Neural crest cell (in vitro differentiated cells): Measurements from ENCODE around the gene PDRG1. TPM values are rescaled to one million over a fixed set of nuclear protein-coding genes. Genes with fewer than 3 reads are reported as not detected.
"Not testable (repeated sequence)": the region's sequence is repeated elsewhere in the genome, so short reads cannot be mapped to it uniquely, and the experiment has no call there.

ENCODE experiments used
- DNase-seq: peaks from one replicate; pipeline ENCODE4 v3.0.0; 2021; ENCODE audit warnings: low read depth, mixed read lengths, low spot score
- H3K27ac Mint-ChIP-seq: one replicate; pipeline ENCODE4 v1.8.0; 2021; ENCODE audit warnings: mild to moderate bottlenecking, mixed read lengths; ENCODE audit not compliant: unreplicated experiment
- H3K27me3 Mint-ChIP-seq: 2 replicates; pipeline ENCODE4 v1.8.0; 2021; ENCODE audit warnings: low read depth, mild to moderate bottlenecking, mixed read lengths
- H3K36me3 Mint-ChIP-seq: 2 replicates; pipeline ENCODE4 v1.8.0; 2021; ENCODE audit warnings: low read depth, mild to moderate bottlenecking, mixed read lengths
- H3K4me1 Mint-ChIP-seq: 2 replicates; pipeline ENCODE4 v1.8.0; 2021; ENCODE audit warnings: mixed read lengths
- H3K4me3 Mint-ChIP-seq: one replicate; pipeline ENCODE4 v1.8.0; 2021; ENCODE audit warnings: mild to moderate bottlenecking, mixed read lengths
- H3K9me3 Mint-ChIP-seq: 2 replicates; pipeline ENCODE4 v1.8.0; 2021; ENCODE audit warnings: mixed read lengths
- CTCF ChIP-seq: fragments of 200-600 bp; sonication (generic); conservative IDR thresholded peaks from 2 replicates; pipeline ENCODE4 v1.5.0; 2021; ENCODE audit warnings: antibody characterized with exemption, mild to moderate bottlenecking
- total RNA-seq: library from RNA; stranded (reverse); gene quantifications from 2 replicates; pipeline ENCODE4 v1.2.1, GENCODE V29; 2021

Gene PDRG1
- total RNA-seq, 1 donor from 2014 or later: 34.9 TPM

- Mint-ChIP-seq H3K4me3 (no peak overlapping the region), H3K9me3 (no peaks in the 10 kb centered on the region), H3K27ac (no peak overlapping the region), H3K4me1 (no peaks in the 10 kb centered on the region), H3K36me3 (no peaks in the 10 kb centered on the region), H3K27me3 (peaks cover 11% of the 10 kb centered on the region)
- TF ChIP-seq CTCF: no peak
- no peak for DNase-seq
Observed at GRCh38 chr20:31934968-31935764, 16.7 kb downstream of the PDRG1 start.

- Mint-ChIP-seq H3K9me3 (no peaks in the 10 kb centered on the region), H3K36me3 (no peaks in the 10 kb centered on the region), H3K4me3 (no peak overlapping the region), H3K27ac (no peak overlapping the region), H3K27me3 (peaks cover 14% of the 10 kb centered on the region), H3K4me1 (no peaks in the 10 kb centered on the region)
- no peak for TF ChIP-seq CTCF
- no peak for DNase-seq
Observed at GRCh38 chr20:31934491-31934890, 17.4 kb downstream of the PDRG1 start.

- Mint-ChIP-seq H3K27ac (no peak overlapping the region), H3K4me3 (no peak overlapping the region), H3K36me3 (no peaks in the 10 kb centered on the region), H3K27me3 (peaks cover 20% of the 10 kb centered on the region), H3K4me1 (no peaks in the 10 kb centered on the region), H3K9me3 (no peaks in the 10 kb centered on the region)
- no peak for TF ChIP-seq CTCF
- no peak for DNase-seq
Observed at GRCh38 chr20:31933698-31934097, 18.1 kb downstream of the PDRG1 start.

GRCh38 chr20:31930779-31931178 lies 21.1 kb downstream of the PDRG1 start:
- DNase-seq: no peak
- Mint-ChIP-seq H3K9me3 (no peaks in the 10 kb centered on the region), H3K27me3 (peaks cover 37% of the 10 kb centered on the region), H3K4me3 (no peak overlapping the region), H3K27ac (no peak overlapping the region), H3K4me1 (no peaks in the 10 kb centered on the region), H3K36me3 (no peaks in the 10 kb centered on the region)
- TF ChIP-seq CTCF: no peak

- not testable (repeated sequence) for H3K27ac Mint-ChIP-seq, DNase-seq, H3K4me1 Mint-ChIP-seq, H3K36me3 Mint-ChIP-seq, H3K4me3 Mint-ChIP-seq, H3K9me3 Mint-ChIP-seq
- peaks cover 37% of the 10 kb centered on the region for H3K27me3 Mint-ChIP-seq
Observed at GRCh38 chr20:31929631-31930030, 22.2 kb downstream of the PDRG1 start.

- Mint-ChIP-seq H3K9me3 (no peaks in the 10 kb centered on the region), H3K4me1 (peaks cover 3% of the 10 kb centered on the region), H3K27ac (no peak overlapping the region), H3K27me3 (peaks cover 37% of the 10 kb centered on the region), H3K36me3 (no peaks in the 10 kb centered on the region), H3K4me3 (no peak overlapping the region)
- no peak for DNase-seq
- TF ChIP-seq CTCF: no peak
Observed at GRCh38 chr20:31927627-31928159, 24.2 kb downstream of the PDRG1 start.
